Activated CD8-positive, alpha-beta memory T cell treated with anti-CD3 and anti-CD28 coated beads, Interleukin-2, amount 50 U/mL, for 4 hours (primary cell): Measurements from ENCODE around the gene BTBD7.

Experiments used
- DNase-seq: peaks from one replicate; pipeline ENCODE4 v3.0.0-alpha.2; 2020

The BTBD7 gene

GRCh38 chr14:93302688-93303581 lies 29.9 kb downstream of the BTBD7 start:
- no peak for DNase-seq

- DNase-seq = no peak
Observed at GRCh38 chr14:93301821-93302447, 30.9 kb downstream of the BTBD7 start.

DNA sequence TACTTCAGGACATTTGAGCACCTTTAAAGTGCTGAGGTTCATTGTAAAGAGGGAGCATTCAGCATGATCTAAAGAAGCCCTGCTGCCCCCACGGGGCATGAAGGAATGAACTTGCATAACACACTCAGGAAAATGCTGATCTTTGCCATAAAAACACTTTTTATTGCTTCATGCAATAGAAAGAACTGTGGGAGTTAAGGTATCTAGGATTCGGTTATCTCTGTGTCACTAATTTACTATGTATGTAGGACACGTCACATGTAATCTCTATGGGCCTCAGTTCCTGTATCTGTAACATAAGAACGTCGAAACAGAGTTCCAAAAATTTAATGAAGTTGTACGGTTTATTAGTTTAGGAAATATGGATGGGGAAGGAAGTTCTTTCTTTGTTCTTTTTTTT lies 33.0 kb downstream of the BTBD7 start:
- DNase-seq = no peak

GRCh38 chr14:93299416-93299815 lies 33.4 kb downstream of the BTBD7 start:
- DNase-seq = no peak

DNA sequence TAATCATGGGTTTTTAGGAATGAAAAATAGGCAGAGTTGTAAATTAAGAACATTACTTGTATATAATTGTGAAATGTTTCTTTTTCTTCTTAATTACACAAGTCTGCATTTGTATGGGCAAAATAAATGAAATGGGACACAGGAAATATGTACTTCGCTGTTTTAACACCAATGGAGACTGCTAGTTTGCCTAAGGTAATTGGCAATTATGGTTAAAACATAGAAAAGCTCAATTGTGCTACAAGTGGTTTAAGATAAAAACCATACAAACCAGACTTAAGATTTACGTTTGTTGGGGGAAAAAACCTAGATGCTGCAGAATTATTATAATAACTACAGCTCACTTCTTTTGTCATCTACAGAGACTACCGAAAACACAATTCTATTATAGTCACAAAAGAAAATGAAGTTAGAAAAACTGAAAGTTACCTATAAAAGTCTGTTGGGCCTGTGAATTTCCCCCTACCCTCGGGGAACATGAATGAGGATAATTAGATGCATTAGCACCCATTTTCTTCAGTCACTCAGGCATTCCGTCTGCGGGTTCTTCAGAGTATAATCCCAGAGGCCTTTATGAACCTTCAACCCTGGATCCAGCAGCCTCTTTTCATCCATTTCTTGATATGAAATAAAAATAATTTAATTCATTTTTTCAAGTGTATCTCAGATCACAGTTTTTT lies 37.2 kb downstream of the BTBD7 start:
- DNase-seq = no peak

- no peak for DNase-seq
Observed at GRCh38 chr14:93286212-93286890, 46.5 kb downstream of the BTBD7 start.

GRCh38 chr14:93285044-93285443 lies 47.8 kb downstream of the BTBD7 start:
- DNase-seq = no peak

- DNase-seq = no peak
Observed at GRCh38 chr14:93281937-93282336, 50.9 kb downstream of the BTBD7 start.

DNA sequence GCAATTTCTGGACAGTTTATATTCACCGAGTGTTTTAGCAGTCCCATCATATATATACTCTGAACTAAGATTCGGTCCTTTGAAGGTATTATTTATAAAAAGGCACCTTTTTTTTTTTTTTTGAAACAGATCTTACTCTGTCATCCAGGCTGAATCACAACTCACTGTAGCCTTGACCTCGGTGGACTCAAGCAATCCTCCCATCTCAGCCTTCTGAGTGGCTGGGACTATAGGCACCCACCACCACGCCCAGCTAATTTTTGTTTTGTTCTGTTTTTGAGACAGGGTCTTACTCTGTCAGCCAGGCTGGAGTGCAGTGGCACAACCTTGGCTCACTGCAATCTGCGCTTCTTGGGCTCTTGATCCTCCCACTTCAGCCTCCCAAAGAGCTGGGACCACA lies 52.1 kb downstream of the BTBD7 start:
- DNase-seq = no peak

DNA sequence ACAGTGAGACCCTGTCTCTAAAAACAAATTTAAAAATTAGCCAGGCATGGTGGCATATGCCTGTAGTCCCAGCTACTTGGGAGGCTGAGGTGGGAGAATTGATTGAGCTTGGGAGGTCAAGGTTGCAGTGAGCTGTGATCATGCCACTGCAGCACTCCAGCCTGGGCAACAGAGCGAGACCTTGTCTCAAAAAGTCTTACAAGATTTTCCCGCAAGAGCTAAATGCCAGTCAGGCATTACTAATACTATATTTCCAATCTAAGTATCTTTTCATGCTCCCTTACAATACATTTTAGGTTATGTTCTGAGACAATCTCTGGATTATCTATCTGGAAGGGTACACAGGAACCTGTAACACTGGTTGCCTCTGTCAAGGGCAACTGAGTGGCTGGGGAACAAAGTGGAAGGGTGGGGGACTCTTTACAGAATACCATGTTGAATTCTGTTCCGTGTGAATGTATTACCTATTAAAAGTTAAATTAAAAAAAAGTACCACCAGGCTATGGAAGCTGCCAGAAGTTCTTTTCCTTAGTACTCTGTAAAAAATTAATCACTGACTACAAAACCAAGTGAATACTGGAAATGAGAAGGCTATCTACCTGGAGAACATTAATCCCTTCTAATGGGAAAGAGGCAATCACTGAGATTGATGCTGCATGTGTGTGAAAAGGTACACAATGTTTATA lies 56.7 kb downstream of the BTBD7 start:
- no peak for DNase-seq

GRCh38 chr14:93274055-93274806 lies 58.6 kb downstream of the BTBD7 start:
- no peak for DNase-seq

GRCh38 chr14:93271111-93271510 lies 61.7 kb downstream of the BTBD7 start:
- no peak for DNase-seq

DNA sequence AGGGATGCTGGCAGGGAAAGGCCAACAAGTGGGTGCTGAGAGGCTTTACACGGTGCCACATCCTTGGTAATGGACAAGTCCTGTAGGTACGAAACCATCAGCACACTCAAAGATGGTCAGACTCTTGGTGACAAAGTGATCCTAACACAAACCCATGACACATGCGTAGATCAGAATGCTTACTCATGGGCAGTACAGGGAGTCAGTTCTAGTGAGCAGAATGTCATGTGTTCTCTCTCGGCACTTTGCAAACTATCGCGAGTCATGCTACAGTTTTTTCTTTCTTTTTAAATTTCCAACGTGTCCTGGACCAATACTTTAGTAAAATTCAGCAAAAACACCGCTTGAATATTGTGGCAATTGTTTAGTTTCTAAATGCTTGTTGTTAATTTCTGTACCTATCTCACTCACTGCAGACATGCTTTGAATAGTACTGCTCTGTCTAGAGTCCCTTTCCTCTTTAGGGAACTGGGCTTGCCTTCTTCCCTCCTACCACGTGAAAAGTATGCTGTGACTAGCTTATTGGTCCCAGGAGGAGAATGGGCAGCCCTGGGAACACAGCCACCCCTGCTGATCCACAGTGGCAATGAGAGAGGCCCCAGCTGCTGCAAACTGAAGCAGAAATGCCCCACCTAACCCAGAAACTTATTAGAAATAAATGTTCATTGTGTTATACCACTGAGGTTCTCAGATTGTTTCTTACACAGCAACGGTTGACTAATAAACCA lies 63.3 kb downstream of the BTBD7 start:
- no peak for DNase-seq

GRCh38 chr14:93268406-93268805 lies 64.4 kb downstream of the BTBD7 start:
- DNase-seq = no peak

GRCh38 chr14:93267149-93267711 lies 65.6 kb downstream of the BTBD7 start:
- no peak for DNase-seq

DNA sequence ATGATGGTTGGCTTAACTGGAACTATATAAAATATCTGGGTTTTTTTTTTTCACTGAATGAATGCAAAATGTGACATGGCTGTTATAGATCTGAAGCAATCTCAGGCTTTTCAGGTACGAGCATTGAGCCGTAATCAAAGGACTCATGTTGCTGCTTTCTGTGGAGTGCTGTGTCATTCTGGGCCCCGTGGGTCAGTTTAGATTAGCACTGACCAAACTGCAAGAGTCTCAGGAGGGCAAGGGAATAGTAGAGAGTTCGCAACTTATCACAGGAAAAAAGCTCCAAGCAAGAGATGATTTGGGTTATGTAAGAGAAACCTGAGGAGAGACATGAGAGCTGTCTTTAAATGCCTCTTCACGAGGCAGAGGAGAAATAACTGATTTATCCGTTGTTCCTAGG lies 66.7 kb downstream of the BTBD7 start:
- DNase-seq = no peak

GRCh38 chr14:93263416-93263815 lies 69.4 kb downstream of the BTBD7 start:
- no peak for DNase-seq

DNA sequence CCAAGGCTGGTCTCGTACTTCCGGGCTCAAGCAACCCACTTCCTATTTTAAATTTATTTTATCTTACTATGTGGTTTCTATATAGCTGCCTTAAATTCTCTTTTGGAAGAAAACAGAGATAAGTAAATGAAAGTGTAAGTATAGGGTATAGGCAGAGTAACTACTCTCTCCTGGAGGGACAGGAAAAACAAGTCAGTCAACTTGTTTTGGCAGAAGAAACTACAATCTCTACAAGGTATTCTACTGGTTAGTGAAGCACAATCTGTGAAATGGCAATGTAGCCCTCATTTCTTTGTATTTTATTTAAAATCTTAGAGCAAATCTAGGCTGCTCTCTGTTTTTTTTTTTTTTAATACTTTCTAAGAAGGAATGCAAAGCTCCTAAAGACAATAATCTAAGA lies 70.4 kb downstream of the BTBD7 start:
- no peak for DNase-seq

DNA sequence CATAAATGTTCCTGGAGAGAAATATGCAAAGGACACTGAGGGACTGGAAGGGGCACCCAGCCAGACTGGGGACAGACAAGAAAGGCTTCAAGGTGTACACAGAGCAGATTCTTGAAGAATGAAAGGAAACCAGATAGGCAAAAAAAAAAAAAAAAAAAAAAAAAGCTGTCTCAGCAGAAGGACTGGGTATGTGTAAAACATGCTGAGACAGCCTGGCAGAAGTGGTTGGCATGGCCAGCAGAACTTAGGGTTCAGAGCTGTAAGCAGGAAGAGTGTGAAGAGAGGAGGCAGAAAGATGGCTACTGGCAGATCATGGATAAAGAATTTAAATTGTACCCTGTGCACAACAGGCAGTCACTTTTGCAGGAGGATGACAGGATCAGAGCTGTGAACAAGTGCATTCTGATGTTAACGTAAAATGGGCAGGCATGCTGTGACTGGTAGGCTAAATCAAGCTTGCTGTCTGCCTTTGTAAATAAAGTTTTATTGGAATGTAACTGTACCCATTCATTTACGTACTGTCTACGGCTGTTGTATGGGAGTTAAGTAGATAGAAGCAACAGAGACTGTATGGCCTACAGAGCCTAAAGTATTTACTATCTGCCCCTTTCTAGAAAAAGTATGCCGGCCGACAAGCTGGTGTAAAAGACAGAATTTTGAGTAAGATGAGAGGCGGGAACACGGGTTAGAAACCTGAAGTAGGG lies 83.6 kb downstream of the BTBD7 start:
- DNase-seq = no peak

DNA sequence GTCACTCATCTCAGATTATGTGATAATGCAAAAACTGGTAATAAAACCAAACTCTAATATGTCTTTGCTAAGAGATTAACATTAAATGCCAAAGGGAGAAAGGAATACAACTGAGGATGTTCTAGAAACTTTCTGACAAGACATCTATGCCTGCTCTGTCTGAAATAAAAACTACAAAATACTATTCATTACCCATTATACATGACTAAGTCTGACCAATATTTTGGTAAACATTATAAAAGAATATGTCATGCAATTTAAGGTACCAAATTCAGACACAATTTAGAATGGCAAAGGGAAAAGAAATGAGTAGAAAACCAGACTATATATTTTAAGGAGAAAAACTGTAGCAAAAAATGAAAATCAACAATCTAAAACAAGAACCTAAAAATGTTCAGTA lies 86.3 kb downstream of the BTBD7 start:
- no peak for DNase-seq
